NCI-H748 (cell line): ENCODE data around the gene AJM1.
A peak's percentile ranks its signal among the peaks of the same experiment; 100 is the strongest.

ENCODE experiments used
- DNase-seq: peaks from one replicate; lab custom pipeline; 2025; ENCODE audit not compliant: unreplicated experiment; lab: John Stamatoyannopoulos, UW

Gene AJM1

DNA sequence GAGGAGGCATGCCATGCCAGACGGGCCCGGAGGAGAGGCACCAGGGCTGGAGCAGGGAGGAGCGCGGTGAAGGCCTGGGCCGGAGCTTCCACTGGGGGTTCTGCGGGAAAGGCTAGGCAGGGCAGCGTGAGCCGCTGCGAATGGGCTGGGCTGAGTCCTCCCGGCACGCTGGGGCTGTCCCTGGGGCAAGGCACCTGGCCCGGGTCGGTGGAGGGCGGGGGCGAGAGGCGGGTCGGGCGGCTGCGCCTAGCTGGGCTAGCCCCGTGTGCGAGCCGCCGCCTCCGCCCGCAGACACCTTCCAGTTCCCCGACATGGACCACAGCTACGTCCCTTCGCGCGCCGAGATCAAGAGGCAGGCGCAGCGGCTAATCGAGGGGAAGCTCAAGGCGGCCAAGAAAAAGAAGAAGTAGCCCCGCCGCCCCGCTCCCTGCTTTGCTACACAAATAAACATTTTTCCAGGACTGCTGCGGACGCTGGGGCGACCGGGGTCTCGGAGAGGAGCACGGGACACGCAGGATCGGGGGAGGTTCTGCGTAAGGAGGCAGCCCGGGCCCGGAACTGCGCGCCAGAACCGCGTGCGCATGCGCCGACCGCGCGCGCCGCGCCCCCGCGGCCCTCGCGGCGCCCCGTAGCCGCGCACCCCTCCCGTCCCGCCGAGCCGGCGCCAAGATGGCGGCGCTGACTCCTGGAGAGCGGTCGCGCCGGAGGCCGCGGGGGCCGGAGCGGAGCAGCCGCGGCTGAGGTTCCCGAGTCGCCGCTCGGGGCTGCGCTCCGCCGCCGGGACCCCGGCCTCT, 34.8 kb upstream of the AJM1 start, which contains the start of gene RABL6:
Gene RABL6 (plus strand): TSS at position 668 of the 794 bp plus-strand sequence. CDS start 249 bp downstream, outside the sequence.
- peak; percentile 84 for DNase-seq

DNA sequence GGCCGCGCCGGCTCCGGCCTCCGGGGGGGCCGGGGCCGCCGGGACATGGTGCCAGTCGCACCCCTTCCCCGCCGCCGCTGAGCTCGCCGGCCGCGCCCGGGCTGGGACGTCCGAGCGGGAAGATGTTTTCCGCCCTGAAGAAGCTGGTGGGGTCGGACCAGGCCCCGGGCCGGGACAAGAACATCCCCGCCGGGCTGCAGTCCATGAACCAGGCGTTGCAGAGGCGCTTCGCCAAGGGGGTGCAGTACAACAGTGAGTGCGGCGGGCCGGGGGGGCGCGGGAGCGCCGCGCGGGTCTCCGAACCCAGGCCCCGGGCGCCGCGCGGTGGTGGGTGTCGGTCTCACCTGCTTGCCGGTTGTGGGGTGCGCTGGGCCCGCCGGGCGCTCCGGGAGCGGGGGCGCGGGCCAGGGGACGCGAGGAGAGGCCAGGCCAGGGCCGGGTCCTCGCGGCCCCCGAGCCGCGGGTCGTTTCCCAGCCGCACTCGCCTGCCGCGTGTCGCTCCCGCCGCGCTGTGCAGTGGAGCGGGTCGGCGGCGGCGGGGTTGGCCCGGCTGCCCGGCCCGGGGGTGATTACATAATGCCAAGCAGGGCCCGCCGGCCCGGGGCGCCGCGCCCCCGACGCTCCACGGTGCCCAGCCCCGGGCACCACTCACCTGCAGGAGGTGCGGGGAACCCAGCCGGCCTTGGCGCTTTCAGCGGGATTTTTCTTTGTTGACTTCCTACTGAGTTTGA, 34.0 kb upstream of the AJM1 start:
- DNase-seq, result peak; percentile 35

GRCh38 chr9:136808806-136809158, 33.5 kb upstream of the AJM1 start:
- DNase-seq, result no peak

GRCh38 chr9:136814725-136815421, 27.4 kb upstream of the AJM1 start:
- DNase-seq, result no peak

- no peak for DNase-seq
These were observed 26.9 kb upstream of the AJM1 start for GRCh38 chr9:136815422-136815782.

DNA sequence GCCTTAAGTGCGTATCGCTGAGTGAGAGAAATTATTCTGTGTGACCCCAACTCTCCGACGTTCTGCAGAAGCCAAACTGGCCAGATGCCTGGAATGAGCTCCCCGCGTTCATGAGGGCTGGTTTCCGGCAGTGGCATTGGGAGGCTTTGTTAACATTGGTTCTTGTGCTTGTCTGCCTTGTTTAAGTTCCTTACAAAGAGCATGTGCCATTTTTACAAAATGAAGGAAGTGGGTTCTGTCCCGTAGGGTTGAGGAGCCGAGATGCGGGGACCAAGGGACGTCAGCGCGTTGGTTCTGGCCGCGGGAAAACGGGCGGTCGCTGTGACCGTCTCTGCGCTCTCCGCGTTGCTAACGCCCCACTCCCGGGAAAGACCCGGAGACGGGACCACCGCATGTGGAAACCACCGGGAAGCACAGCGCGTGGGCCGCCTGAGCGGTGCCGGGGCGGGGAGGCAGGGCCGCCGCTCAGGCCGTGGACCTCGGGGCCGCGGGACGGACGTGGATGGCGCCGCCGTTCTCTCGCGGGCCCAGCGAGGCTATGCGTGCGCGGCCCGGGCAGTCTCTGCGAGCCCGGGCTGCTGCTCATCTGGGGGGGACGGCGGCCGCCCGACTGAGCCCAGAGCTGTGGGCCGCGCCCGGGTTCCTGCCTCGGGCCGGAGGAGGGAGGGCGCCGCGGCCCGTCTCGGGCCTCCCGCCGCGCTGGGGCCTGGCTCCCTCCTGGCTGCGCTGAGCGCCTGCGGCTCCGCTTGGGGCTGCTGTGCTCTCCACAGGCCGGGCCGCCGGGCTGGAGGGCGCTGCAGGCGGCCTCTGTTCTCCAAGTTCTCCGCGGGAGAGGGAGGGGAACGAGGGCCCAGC, 21.1 kb upstream of the AJM1 start:
- DNase-seq, result no peak

GRCh38 chr9:136821826-136822544, 20.3 kb upstream of the AJM1 start:
- no peak for DNase-seq

DNA sequence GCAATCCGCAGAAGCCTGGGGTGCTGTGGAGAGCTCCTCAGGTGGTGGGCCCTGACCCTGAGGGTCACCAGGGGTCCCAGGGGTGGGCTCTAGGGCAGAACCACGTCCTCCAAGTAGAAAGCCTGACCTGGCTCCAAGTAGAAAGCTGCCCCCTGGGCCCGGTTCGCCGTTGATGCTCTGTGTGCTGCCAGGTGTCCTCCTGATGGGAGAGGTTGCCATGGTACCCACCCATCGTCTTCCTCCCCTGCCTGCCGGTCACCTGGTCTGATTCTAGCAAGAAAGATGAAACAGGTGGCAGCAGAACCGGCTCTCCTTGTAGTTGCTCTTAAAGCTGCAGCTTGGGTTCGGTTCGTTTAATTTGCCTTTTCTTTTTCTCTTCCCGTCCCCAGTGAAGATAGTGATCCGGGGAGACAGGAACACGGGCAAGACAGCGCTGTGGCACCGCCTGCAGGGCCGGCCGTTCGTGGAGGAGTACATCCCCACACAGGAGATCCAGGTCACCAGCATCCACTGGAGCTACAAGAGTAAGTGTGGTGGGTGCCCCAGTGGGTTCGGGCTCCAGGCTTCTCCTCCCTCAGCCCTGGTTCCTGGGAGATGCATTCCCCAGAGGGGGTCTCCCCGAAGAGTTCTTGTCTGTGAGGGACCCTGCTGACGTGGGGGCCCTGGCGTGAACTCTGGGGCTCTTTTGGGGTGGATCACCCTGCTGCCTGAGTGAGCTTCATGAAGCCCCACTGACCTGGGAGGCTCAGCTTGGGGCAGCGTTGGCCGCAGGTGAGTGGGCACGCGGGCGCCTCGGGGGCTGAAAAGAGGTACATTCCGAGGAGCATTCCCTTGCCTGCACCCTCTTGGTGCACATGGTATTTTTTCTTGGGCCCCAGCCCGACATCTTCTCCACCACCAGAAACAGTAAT, 18.9 kb upstream of the AJM1 start:
- peak; percentile 31 for DNase-seq

GRCh38 chr9:136824496-136825225, 17.6 kb upstream of the AJM1 start:
- DNase-seq, result no peak

DNA sequence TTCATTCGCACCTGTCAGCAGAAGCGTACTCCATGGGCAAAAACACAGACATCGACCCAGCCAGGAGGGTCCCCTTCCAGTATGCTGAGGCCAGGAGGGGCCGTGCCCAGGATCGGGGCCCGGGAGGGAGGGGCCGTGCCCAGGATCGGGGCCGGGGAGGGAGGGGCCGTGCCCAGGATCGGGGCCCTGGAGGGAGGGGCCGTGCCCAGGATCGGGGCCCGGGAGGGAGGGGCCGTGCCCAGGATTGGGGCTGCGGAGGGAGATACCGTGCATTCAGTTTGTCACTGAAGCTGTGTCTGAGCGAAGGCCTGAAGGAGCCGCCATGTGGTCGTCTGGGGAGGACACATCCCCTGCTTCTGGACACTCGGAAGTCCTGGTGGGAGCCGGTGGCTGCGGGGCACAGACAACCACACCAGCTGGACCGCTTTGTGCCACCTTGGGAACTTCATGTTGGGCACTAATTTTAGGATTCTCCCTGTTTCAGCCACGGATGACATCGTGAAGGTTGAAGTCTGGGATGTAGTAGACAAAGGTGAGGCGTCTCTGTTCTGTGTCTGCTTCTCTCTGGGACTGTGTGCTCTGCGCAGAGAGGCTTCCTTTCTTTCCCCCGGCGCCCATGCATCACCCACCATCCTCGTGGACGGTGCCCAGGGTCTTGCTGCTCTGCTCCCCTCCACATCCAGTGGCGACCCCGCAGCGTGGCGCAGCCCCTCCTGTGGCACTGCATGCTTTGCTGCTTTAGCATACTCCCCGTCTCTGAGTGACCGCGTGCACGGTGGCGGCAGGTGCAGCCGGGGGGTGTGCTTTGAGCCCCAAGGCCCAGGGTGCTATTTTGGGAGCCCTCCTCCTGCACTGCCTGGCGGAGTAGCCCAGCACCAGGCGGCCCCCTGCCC, 16.7 kb upstream of the AJM1 start:
- DNase-seq, result no peak

GRCh38 chr9:136826188-136826541, 16.1 kb upstream of the AJM1 start:
- no peak for DNase-seq

DNA sequence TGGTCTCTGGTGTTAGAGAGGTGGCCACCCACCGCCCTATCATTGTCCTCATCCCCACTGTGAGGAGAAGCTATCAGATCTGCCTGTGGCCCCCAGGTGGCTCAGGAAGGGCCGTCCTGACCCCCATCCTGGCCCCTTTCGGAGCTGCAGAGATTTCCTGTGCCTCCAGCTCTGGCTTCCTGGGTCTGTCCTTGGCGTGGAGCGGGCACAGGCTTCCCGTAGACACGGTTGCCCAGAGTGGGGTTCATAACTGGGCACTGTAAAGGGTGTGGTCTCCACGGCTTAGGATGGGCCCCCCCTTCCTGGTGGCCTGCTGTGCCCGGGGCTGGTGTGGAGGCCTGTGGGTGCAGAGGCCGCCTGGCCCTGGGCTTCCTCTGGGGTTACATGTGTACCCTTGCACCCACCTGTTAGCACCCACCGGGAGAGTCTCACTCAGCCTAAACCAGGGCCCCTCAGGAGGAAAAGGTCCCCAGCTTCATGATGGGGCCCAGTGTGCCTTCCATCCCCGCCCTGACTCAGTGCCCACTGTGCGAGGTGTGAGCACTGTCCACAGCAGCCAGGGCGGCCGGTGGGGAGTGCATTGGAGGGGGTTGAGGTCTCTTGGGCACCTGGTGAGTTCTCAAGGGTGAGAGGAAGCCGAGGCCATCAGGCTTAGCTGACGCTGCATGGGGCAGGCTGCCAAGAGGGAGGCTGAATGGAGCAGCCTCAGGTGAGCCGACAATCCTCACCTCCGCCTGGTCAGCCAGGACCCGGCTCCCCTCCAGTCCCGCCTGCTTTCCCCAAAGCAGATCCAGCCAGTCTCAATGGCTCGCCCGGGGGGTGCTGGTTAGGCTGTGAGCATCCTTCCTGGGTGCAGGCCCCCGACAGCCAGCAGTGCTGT, 15.3 kb upstream of the AJM1 start:
- DNase-seq, result no peak

DNA sequence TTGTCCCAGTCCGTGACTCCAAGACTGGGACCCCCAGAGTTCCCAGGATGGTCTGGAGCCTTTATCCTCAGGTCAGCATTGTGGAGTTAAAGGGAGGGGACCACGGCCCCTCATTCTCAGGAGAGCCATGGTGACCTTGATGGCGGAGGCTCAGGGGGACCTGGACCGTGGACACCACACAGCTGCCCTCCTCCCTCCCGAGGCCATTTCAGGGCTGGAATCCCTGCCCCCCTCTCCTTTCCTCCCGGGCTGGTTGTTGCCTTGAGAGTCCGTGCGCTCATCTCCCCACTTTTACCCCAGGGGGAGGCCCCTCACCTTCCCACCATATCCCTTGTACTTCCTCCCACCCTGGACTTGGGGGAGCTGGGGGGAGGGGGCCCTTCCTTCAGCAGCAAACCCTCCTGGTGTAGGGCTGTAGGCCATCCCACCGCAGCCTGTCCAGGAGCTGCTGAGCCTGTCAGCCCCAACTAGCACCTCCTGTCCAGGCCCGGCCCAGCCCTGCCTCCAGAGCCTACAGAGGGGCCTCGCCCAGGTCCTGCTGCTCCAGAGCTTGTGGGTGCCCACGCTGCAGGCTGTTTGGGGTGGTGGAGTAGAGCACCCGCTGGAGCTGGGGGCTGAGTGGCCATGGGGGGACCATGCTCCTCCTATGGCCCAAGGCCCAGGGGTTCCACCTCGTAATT, 14.3 kb upstream of the AJM1 start:
- no peak for DNase-seq

DNA sequence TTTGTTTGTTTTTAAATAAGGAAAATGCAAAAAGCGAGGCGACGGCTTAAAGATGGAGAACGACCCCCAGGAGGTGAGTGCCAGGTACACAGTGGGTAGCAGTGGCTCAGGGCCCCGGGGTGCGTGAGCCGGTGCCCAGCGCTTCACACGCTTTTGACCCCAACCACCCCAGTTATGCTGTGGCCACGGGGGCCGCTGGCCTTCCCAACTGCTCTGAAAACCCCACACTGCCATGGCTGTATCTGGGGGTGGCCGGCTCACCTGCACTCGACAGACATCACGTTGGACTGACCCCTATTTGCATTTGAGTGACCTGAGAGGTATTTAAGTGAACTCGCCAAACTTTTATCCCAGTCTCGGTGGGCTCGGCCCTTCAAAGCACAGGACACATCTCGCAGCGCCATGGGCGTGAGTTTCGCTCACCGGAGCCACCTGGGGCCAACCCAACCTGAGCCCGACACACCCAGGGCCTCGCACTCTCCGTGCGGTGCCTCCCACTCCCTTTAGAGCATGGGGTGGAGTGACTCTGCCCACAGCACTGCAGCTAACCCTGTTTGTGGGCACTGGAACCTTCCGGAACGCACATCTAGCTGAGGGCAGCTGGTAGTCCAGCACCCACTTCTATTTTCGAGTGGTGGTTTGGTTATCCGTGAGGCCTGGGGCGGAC, 13.7 kb upstream of the AJM1 start:
- DNase-seq, result no peak

DNA sequence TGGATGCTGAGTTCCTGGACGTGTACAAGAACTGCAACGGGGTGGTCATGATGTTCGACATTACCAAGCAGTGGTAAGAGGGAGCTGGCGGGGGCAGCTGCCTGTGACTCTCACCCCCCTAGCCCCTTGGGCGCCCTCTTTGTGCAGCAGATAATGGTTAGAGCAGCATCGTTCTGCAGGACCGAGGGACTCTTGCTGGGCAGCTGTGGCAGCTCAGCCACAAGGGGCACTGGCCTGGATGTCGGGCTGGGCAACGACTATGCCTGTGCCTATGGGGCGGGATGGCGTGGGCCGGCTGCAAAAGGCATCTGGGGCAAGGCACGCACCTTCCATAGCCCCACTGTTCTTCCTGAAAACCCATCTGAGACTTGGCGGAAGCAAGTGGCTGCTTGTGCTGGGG, 12.9 kb upstream of the AJM1 start:
- no peak for DNase-seq
